Peyer's patch (tissue), 4 donors: ENCODE data around the gene HMGN4.

ENCODE experiments used
- CTCF ChIP-seq, 6 experiments: fragments of 450-650 bp in 4 of 6; fragments of 200-600 bp in 2 of 6; sonication (generic) in 1 of 6; IDR thresholded peaks; one replicate each; pipeline ENCODE4 v1.5.1; 2017 to 2019; ENCODE audit warnings: antibody characterized with exemption in 6 of 6, mild to moderate bottlenecking in 3 of 6, moderate library complexity in 1 of 6
- POLR2A ChIP-seq, 2 donors: fragments of 450-650 bp; IDR thresholded peaks; one replicate each; pipeline ENCODE4 v1.5.1; 2017; ENCODE audit warnings: antibody characterized with exemption in 2 of 2, mild to moderate bottlenecking in 2 of 2, moderate library complexity in 2 of 2

- TF ChIP-seq CTCF (IDR thresholded peaks at IDR 0.05) = no peak
- TF ChIP-seq POLR2A (IDR thresholded peaks at IDR 0.05) = no peak
These were observed 14.0 kb downstream of the HMGN4 start for GRCh38 chr6:26552205-26552604.
